ENCODE measurements around the gene RFC4.

RFC4 gene

GRCh38 chr3:186759231-186759930 lies 46.9 kb downstream of the RFC4 start:
- no peak overlapping the region for H3K4me3 ChIP-seq (ENCODE audit: low read length)
- no peak for DNase-seq (ENCODE audit: low read depth, low spot score)

- H3K4me3 ChIP-seq (ENCODE audit: low read length): no peak overlapping the region
- no peak for DNase-seq (ENCODE audit: low read depth, low spot score)
Observed at GRCh38 chr3:186757686-186758220, 48.5 kb downstream of the RFC4 start.

DNA sequence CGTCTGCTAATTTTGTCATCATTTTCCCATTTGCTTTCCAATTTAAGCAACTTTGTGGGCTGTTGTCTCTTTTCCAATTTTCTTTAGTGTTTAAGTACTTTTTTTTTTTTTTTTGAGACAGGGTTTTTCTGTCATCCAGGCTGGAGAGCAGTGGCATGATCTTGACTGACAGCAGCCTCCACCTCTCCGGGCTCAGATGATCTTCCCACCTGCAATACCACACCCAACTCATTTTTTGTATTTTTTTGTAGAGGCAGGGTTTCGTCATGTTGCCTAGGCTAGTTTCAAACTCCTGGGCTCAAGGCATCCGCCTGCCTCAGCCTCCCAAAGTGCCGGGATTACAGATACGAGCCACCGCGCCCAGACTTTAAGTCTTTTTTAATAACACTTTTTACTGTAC lies 49.1 kb downstream of the RFC4 start:
- no peak for DNase-seq (ENCODE audit: low read depth, low spot score)
- no peak overlapping the region for H3K4me3 ChIP-seq (ENCODE audit: low read length)

DNA sequence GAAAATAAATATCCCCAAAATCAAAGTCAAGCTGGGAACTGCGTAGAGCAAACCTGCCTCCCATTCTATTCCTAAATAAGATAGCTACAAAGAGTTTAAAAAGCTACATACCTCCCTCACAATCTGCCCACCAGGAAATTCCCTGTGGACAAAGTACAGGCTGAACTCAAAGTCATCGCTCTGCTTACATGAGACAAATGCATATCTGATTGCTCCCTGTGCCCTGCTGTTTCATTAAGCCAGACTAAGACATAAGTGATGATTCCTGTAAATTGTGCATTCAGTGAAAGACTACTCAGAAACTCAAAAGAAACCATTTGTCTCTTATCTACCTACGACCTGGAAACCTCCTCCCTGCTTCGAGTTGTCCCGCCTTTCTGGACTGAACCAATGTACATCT lies 51.4 kb downstream of the RFC4 start:
- no peak for DNase-seq (ENCODE audit: low read depth, low spot score)
- no peak overlapping the region for H3K4me3 ChIP-seq (ENCODE audit: low read length)

DNA sequence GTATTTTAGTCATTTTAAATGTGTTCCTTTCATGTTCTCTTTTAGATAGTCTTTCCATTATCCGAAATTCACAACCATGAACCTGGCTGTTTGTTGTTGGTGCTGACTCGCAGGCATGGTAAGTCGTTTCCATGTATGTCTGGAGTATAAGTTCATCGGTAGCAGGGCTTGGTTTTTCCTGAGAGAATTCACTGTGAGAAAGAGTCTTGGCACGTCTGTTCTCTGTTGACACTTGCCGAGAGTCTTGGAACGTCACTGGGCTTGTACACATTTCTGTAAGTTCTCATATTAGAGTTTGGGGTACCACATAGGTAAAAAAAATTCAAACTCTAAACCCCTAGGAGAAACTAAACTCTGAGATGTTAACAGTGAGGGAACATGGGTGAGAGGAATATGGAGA lies 52.3 kb downstream of the RFC4 start:
- no peak for DNase-seq (ENCODE audit: low read depth, low spot score)
- no peak overlapping the region for H3K4me3 ChIP-seq (ENCODE audit: low read length)

DNA sequence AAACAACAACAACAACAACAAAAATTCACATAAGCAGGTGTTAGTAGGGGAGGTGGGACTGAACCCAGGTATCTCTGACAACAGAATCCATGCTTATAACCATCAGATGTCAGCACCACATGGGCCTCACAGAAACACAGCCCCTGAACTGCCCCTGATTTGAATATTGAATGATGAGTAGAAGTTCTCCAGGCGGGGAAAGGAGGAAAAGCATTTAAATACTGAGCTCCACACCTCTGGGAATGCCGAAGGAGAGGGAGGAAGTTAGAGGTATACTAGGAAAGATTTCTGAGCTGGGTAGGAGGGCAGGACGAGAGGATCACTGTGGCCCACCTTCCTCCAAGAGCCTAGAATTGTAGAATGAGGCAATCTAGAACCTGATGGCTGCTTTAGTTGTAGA lies 54.8 kb downstream of the RFC4 start:
- DNase-seq (ENCODE audit: low read depth, low spot score): no peak
- H3K4me3 ChIP-seq (ENCODE audit: low read length): no peak overlapping the region

DNA sequence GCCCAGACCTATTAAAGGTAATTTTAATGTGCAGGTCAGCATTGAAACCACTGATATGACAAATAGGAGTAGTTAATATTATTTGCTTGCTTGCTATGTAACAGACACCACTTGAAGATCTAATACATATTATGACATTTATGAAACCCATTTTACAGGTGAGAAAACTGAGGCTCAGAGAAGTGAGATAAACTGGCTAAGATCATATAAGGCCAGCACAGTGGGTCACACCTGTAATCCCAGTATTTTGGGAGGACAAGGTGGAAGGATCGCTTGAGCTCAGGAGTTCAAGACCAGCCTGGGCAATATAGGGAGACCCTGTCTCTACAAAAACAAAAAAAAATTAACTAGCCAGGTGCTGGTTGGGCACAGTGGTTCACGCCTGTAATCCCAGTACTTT lies 56.0 kb downstream of the RFC4 start:
- H3K4me3 ChIP-seq (ENCODE audit: low read length): no peak overlapping the region
- DNase-seq (ENCODE audit: low read depth, low spot score): no peak

GRCh38 chr3:186746008-186746407 lies 60.3 kb downstream of the RFC4 start:
- H3K4me3 ChIP-seq (ENCODE audit: low read length): no peak overlapping the region
- DNase-seq (ENCODE audit: low read depth, low spot score): no peak

GRCh38 chr3:186743666-186744065 lies 62.6 kb downstream of the RFC4 start:
- H3K4me3 ChIP-seq (ENCODE audit: low read length): no peak overlapping the region
- DNase-seq (ENCODE audit: low read depth, low spot score): no peak

DNA sequence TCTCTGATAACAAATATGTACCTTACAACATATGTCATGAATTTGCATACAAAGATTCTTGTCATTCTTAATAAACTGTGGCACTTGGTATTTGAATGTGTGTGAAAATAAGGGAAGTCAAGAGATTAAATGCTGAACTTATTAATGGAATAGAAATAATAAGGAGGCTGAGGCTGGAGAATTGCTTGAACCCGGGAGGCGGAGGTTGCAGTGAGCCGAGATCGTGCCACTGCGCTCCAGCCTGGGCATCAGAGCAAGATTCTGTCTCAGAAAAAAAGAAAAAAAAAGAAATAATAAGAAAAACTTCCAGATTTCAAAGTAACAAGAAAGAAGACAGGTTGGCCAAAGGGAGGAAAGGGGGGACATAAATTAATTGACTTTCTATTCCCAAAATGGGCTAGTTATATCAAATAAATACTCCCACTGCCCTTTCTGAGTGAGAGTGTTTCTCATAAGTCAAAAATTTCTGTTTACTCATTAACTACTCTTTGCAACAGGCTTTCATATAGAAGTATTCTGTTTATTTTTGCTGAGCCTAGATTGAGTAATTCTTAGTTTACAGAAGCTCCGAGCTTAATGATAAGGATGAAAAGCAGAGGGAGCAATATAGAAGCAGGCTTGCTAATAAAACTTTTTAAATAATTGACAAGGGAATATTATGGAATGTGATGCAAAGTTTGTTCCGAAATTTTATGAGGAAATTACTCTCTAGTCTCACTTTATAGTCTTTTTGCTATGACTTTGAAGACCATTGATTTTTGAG lies 63.5 kb downstream of the RFC4 start:
- no peak overlapping the region for H3K4me3 ChIP-seq (ENCODE audit: low read length)
- no peak for DNase-seq (ENCODE audit: low read depth, low spot score)
